ACC112 (cell line): Measurements from ENCODE around the gene EMID1.
A peak's percentile ranks its signal among the peaks of the same experiment; 100 is the strongest.

ENCODE experiments used
- H2AFZ ChIP-seq: fragments of 200-600 bp; sonication (generic); one replicate; pipeline ENCODE4 v1.6.0; 2017; ENCODE audit warnings: antibody characterized with exemption, low read length; ENCODE audit not compliant: unreplicated experiment
- H3K27ac ChIP-seq: fragments of 200-600 bp; sonication (generic); 2 replicates; pipeline ENCODE4 v1.5.1; 2014; ENCODE audit warnings: low read depth, mild to moderate bottlenecking, antibody characterized with exemption, low read length, moderate library complexity
- H3K27me3 ChIP-seq: fragments of 200-600 bp; sonication (generic); 2 replicates; pipeline ENCODE4 v1.6.1; 2014; ENCODE audit warnings: mild to moderate bottlenecking, antibody characterized with exemption, low read length, moderate library complexity, mixed read lengths; ENCODE audit not compliant: insufficient read depth
- H3K36me3 ChIP-seq: fragments of 200-600 bp; sonication (generic); 2 replicates; pipeline ENCODE4 v1.6.1; 2016; ENCODE audit warnings: mild to moderate bottlenecking, antibody characterized with exemption, low read length, moderate library complexity, mixed read lengths; ENCODE audit not compliant: insufficient read depth
- H3K4me1 ChIP-seq: fragments of 200-600 bp; sonication (generic); one replicate; pipeline ENCODE4 v1.6.1; 2016; ENCODE audit warnings: low read length, mixed read lengths; ENCODE audit not compliant: insufficient read depth, unreplicated experiment, control insufficient read depth
- H3K4me3 ChIP-seq: fragments of 200-600 bp; sonication (generic); 2 replicates; pipeline ENCODE4 v1.5.1; 2014; ENCODE audit warnings: mild to moderate bottlenecking, low read depth, low read length
- H3K79me2 ChIP-seq: fragments of 200-600 bp; sonication (generic); one replicate; pipeline ENCODE4 v1.6.0; 2016; ENCODE audit warnings: low read length; ENCODE audit not compliant: control insufficient read depth, unreplicated experiment, insufficient read depth

EMID1 gene

GRCh38 chr22:29204455-29205183 lies 1.1 kb upstream of the EMID1 start:
- H3K4me1 ChIP-seq, result no peaks in the 10 kb centered on the region
- H3K4me3 ChIP-seq, result no peak overlapping the region
- H2AFZ ChIP-seq, result no peak overlapping the region
- peaks cover 19% of the 10 kb centered on the region for H3K27me3 ChIP-seq
- no peaks in the 10 kb centered on the region for H3K79me2 ChIP-seq
- H3K27ac ChIP-seq, result no peak overlapping the region
- H3K36me3 ChIP-seq, result no peaks in the 10 kb centered on the region

DNA sequence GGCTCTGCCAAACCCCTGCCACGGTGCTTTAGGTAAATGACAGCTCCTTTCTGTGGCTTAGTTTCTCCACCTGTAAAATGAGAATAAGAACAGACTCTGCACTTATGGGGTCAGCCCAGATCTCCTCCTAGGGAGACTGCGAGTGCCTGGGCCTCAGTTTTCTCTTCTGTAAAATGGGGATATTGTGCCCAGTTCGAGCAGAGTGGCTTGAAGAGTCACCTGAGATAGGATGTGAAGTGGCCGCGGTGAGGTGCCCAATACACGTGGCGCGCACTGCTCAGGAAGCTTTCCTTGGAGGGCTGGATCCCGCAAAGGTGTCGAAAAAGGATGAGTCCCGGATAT lies 473 bp upstream of the EMID1 start:
- H3K79me2 ChIP-seq, result no peaks in the 10 kb centered on the region
- H3K4me3 ChIP-seq, result peak overlapping the region; percentile 59
- H3K27ac ChIP-seq, result no peak overlapping the region
- no peaks in the 10 kb centered on the region for H3K4me1 ChIP-seq
- peaks cover 19% of the 10 kb centered on the region for H3K27me3 ChIP-seq
- no peaks in the 10 kb centered on the region for H3K36me3 ChIP-seq
- no peak overlapping the region for H2AFZ ChIP-seq

- H3K27ac ChIP-seq, result no peak overlapping the region
- H3K4me1 ChIP-seq, result no peaks in the 10 kb centered on the region
- no peaks in the 10 kb centered on the region for H3K36me3 ChIP-seq
- H3K4me3 ChIP-seq, result peak overlapping the region; percentile 62
- peaks cover 19% of the 10 kb centered on the region for H3K27me3 ChIP-seq
- no peaks in the 10 kb centered on the region for H3K79me2 ChIP-seq
- peak overlapping the region; percentile 23 for H2AFZ ChIP-seq
Measured at GRCh38 chr22:29206372-29207242, 911 bp downstream of the EMID1 start.

- Histone ChIP-seq H2AFZ (no peak overlapping the region), H3K4me1 (no peaks in the 10 kb centered on the region), H3K27ac (no peak overlapping the region), H3K79me2 (no peaks in the 10 kb centered on the region), H3K4me3 (no peak overlapping the region), H3K36me3 (no peaks in the 10 kb centered on the region), H3K27me3 (peaks cover 19% of the 10 kb centered on the region)
Measured at GRCh38 chr22:29207243-29207550, 1.5 kb downstream of the EMID1 start.

DNA sequence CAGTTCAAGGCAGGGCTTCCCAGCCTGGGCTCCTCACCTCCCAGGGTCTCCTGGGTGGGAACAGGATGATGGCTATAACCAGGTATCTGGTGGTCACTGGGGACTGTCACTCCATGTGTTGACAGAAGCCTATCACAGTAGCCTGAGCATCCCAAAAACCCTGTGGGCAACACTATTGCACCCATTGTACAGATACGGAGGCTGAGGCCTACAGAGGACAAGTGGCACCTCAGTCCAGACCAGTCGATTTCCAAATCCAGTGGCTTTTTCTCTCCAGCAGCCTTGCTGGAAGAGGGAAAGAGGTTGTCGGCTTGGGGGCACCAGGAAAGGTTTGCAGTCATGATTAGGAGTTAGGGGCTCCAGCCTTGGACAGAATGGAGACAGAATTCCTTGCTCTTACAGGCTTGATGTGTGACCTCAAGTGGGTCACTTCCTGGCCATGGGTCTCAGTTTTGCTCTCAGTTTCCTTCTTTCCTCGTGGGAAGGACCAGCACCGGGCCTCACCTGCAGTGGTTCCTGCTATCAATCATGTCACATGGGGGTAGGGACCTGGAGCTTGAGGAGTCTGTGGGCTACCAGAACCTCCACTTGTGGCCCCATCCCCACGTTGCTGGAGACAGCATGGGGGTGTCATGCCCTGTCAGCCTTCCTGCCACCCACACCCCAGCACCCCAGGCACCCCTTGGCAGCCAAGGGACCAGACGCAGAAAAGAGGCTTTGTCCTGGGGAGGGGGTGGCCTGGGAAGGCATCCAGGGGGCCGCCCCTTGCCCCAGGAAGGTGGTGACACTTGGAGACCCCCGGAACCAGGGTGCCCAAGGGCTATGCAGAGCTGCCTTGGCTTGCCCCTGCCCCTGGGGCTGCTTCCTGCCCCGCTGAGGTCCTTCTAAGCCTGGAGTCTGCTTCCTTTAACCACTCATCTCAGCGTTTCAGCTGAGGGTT lies 2.1 kb downstream of the EMID1 start:
- no peak overlapping the region for H3K27ac ChIP-seq
- H3K36me3 ChIP-seq, result no peaks in the 10 kb centered on the region
- H3K4me3 ChIP-seq, result no peak overlapping the region
- no peak overlapping the region for H2AFZ ChIP-seq
- no peaks in the 10 kb centered on the region for H3K4me1 ChIP-seq
- H3K27me3 ChIP-seq, result peaks cover 19% of the 10 kb centered on the region
- no peaks in the 10 kb centered on the region for H3K79me2 ChIP-seq

GRCh38 chr22:29208502-29208862 lies 2.8 kb downstream of the EMID1 start:
- Histone ChIP-seq H3K27me3 (peaks cover 19% of the 10 kb centered on the region), H3K27ac (no peak overlapping the region), H2AFZ (no peak overlapping the region), H3K79me2 (no peaks in the 10 kb centered on the region), H3K4me3 (no peak overlapping the region), H3K4me1 (no peaks in the 10 kb centered on the region), H3K36me3 (no peaks in the 10 kb centered on the region)

DNA sequence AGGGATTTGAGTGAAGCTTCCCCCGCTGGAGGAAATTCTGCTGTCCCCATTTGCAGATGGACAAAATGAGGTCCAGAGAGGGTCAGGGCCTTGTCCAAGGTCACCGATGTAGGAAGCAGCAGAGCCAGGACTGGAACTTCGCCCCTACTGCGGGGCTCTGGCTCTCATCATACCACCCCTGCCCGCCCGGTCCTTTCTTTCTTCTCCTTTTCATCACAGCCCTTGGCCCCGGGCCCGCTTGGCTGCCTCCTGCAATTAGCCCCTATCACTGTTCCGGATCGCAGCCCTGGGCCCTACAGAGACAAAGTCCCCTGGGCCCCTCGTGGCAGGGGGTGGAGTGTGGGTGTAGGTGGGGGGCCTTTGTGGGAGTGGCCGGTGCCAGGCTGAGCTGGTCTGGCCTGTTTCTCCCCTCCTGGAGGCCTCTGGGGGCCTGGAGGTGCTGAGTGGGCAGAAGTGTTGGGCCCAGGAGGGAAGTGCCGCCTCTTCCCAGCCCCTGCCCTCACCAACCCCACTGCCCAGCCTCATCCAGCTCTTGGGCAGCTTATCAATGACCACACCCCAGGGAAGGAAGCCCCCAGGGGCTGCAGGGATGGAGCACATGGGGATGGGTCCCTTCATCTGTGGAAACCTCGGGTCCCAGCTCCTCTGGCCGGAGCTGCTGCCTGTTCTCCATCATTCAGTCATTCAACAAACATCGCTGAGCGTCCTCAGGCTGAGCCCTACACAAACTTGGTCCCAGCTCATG lies 3.4 kb downstream of the EMID1 start:
- H3K4me3 ChIP-seq, result no peak overlapping the region
- no peak overlapping the region for H2AFZ ChIP-seq
- no peak overlapping the region for H3K27ac ChIP-seq
- no peaks in the 10 kb centered on the region for H3K36me3 ChIP-seq
- H3K4me1 ChIP-seq, result no peaks in the 10 kb centered on the region
- no peaks in the 10 kb centered on the region for H3K79me2 ChIP-seq
- peaks cover 19% of the 10 kb centered on the region for H3K27me3 ChIP-seq

DNA sequence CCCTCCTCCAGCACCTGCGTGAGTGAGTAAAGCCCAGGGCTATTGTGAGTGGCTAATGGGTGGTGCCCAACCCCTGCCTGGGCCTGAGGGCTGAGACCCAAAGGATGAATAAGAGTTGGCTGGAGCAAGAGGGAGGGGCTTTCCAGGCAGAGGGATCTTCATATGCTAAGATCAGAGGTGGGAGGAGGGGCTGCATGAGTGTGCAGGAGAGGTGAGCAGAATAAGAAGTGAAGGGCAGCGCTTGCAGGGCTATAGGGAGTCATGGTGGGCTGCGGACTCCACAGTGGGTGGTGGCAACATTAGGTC lies 3.9 kb downstream of the EMID1 start:
- no peak overlapping the region for H3K4me3 ChIP-seq
- H3K27me3 ChIP-seq, result peaks cover 19% of the 10 kb centered on the region
- no peaks in the 10 kb centered on the region for H3K79me2 ChIP-seq
- H3K4me1 ChIP-seq, result no peaks in the 10 kb centered on the region
- H2AFZ ChIP-seq, result no peak overlapping the region
- no peak overlapping the region for H3K27ac ChIP-seq
- no peaks in the 10 kb centered on the region for H3K36me3 ChIP-seq

DNA sequence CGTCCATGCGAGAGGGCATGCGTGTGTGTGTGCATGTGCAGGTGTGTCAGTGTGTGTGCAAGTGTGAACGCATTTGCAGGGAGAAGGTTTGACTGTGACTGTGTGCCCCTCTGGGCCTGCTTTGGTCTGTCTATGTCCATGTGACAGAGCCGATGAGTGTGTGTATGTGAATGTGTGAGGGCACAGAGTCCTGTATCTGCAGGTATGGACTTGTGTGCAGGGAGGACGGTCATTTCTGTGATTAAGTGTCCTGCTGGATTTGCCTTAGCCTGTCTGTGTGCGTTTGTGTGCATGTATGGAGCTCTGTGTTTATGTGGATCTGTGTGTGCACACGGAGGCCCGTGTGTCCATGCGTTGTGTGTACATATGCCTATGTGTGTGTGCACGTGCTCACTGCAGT lies 5.4 kb downstream of the EMID1 start:
- Histone ChIP-seq H3K27ac (no peak overlapping the region), H3K27me3 (peaks cover 11% of the 10 kb centered on the region), H3K4me1 (no peaks in the 10 kb centered on the region), H3K79me2 (no peaks in the 10 kb centered on the region), H2AFZ (no peak overlapping the region), H3K4me3 (no peak overlapping the region), H3K36me3 (no peaks in the 10 kb centered on the region)

DNA sequence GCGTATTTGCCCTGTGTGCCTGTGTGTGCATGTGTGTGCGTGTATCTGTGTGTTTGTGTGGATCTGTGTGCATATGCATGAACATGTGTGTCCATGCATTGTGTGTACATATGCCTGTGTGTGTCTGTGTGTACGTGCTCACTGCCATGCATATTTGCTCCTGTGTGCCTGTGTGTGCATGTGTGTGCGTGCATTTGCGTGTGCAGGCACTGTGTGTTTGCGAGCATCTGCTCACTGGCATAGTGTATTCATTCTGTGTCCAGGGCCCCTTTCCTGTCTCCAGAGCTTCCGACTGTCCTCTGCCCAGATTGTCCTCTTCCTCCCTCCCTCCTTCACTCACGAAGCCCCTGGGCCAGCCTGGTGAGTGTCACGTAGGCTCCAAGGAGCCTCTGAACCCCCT lies 5.8 kb downstream of the EMID1 start:
- Histone ChIP-seq H3K36me3 (no peaks in the 10 kb centered on the region), H3K27me3 (peaks cover 7% of the 10 kb centered on the region), H3K4me1 (no peaks in the 10 kb centered on the region), H2AFZ (no peak overlapping the region), H3K79me2 (no peaks in the 10 kb centered on the region), H3K4me3 (no peak overlapping the region), H3K27ac (no peak overlapping the region)
